GM12891 (cell line): ENCODE measurements around the gene PDS5B.

Source experiments
- DNase-seq: peaks from one replicate; pipeline ENCODE4 v3.0.0; 2011; ENCODE audit warnings: low spot score; ENCODE audit not compliant: insufficient read length
- FAIRE-seq: peaks from 2 replicates; lab custom pipeline; 2011; peaks lifted over from hg19 to GRCh38; lab: Jason Lieb, UNC
- PAX5 ChIP-seq: IDR thresholded peaks from 2 replicates; pipeline ENCODE4 v1.6.1; 2011; ENCODE audit warnings: low read length, moderate library complexity, mild to moderate bottlenecking; ENCODE audit not compliant: insufficient read depth, severe bottlenecking
- POLR2A ChIP-seq: IDR thresholded peaks from 2 replicates; pipeline ENCODE4 v1.6.1; 2011; ENCODE audit warnings: low read depth, low read length, control low read depth
- POLR2AphosphoS5 ChIP-seq: IDR thresholded peaks from 2 replicates; pipeline ENCODE4 v1.6.1; 2011; ENCODE audit warnings: low read depth, low read length, control low read depth
- POU2F2 ChIP-seq: IDR thresholded peaks from 2 replicates; pipeline ENCODE4 v1.6.1; 2011; ENCODE audit warnings: low read depth, mild to moderate bottlenecking, control low read depth, low read length, moderate library complexity
- SPI1 ChIP-seq: IDR thresholded peaks from 2 replicates; pipeline ENCODE4 v1.6.1; 2011; ENCODE audit warnings: low read depth, low read length, control low read depth
- TAF1 ChIP-seq: IDR thresholded peaks from 2 replicates; pipeline ENCODE4 v1.6.1; 2011; ENCODE audit warnings: low read depth, low read length, control low read depth

The PDS5B gene

DNA sequence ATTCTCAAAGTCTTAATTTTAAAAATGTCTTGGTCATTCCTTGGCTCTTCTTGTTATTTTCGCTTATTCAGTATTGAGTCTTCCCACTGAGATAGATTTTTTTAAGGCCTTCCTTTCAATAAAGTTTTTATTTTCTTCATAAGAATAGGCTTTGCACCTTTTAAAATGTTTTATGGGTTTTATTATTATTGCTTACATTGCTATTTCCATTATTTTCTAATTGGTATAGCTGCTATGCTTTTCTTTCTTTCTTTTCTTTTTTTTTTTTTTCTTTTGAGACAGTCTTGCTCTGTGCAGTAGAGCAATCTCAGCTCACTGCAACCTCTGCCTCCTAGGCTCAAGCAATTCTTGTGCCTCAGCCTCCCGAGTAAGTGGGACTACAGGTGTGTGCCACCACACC lies 195.7 kb downstream of the PDS5B start:
- no peak for TF ChIP-seq TAF1
- no peak for TF ChIP-seq PAX5
- TF ChIP-seq SPI1, result no peak
- no peak for TF ChIP-seq POLR2AphosphoS5
- TF ChIP-seq POLR2A, result no peak
- no peak for TF ChIP-seq POU2F2
- FAIRE-seq (no peak), DNase-seq (no peak)

DNA sequence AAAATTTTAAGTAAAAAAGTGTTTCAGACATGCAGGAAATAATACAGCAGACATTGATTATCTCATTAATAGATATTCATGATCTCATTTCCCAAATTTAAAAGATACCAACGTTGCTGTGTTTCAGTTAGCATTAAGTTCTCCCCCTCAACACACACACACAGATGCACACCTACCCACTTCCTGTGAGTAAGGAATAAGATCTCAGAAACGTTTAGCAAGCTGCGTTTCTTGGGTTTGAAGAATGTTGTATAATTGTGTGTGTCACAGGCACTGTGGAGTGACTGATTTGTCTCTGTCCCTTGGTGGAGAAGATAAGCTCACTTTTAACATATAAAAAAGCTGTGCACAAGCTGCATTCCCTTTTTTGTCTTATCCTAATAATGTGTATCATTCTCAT lies 196.8 kb downstream of the PDS5B start:
- FAIRE-seq (peak; percentile 85), DNase-seq (no peak)
- TF ChIP-seq SPI1 (0 out of 2 replicates have a peak, but pooled peaks have one; percentile 11), POU2F2 (no peak)

DNA sequence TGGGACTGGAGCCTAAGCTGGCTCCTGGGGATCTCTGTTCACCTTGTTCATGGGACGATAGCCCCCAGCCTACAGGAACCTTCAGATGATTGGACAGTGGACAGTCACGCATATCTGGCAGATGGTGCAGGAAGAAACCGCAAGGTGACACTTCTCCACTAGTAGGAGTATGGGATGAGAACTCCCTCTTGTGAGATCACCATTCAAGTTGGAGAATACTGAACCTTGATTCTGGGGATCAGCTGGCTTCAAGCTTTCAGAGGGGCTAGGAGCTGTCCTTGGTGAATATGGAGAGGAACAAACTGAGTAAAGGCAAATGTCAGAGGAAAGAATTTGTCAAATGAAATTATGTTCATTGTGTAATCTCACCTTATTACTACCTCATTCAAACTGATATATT lies 204.5 kb downstream of the PDS5B start:
- TF ChIP-seq POLR2A, result no peak
- TF ChIP-seq TAF1, result no peak
- TF ChIP-seq POLR2AphosphoS5, result no peak
- no peak for TF ChIP-seq POU2F2
- TF ChIP-seq PAX5, result no peak
- no peak for TF ChIP-seq SPI1
- no peak for DNase-seq
- no peak for FAIRE-seq

DNA sequence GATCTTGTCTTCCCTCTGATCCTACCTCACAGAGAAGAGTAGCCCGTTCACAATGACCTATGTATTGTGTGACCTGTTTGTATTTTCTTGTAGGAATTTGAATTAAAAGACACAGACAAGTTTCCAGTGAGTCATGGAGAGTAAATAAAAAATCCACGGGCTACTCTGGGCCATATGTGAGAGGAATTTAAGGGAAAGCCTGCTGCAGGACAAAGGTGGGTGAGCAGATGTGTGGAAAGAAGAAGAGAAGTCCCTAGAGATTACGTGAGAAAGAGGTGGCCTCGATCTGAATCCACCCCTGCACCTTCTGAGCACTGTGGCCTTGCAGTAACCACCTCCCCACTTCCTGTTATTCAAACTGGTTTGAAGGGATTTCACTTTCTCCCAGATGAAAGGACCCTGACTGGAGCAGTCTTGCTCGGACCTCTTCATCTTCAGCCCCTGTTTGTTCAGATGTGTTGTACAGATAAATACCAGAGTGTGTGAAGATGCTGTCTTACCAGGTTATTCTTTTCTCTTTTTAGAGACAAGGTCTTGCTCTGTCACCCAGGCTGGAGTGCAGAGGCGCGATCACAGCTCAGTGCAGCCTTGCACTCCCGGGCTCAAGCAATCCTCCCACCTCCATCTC lies 205.4 kb downstream of the PDS5B start:
- FAIRE-seq (peak; percentile 74), DNase-seq (peak; percentile 28)
- TF ChIP-seq SPI1 (peak; percentile 90), POU2F2 (no peak), POLR2A (no peak), TAF1 (no peak)

DNA sequence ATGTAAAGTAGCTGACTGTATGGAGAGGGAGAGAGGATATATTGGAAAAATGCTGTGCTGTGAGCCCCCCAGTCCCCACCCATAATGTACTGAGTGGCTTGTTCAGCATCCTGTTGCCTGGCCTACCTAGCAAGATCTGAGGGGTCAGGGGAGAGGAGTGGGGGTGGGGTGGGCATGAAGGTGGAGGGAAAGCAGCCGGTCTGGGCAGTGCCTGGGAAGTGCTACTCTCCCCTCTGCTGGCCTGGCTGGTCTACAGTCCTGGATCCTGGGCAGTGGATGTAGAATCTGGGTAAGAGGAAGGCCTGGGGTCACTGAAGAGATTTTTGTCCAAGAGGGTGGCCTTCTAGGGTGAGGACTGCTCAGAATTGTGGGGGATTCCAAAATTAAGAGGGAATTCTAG lies 210.5 kb downstream of the PDS5B start:
- DNase-seq, result no peak
- TF ChIP-seq PAX5 (no peak), SPI1 (no peak), TAF1 (no peak), POLR2A (no peak), POU2F2 (no peak), POLR2AphosphoS5 (no peak)
- FAIRE-seq, result no peak

DNA sequence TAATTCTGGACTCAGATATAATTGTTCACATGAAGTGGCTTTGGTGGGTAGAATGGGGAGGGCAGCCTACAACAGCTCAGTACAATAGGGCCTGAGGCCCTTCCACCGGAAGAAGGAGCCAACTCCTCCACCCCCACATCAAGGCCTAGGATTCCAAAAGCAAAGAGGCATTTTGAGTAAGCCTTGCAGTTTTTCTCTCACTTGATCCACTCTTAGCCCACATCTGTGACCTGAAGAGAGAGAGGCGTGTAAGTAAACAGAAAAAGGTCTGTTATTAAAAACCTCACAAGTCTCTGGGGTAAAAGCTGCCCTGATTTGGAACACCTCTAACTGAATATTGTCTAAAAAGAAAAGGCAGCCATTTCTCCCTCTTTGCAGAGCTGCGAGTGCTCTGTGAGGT lies 215.9 kb downstream of the PDS5B start:
- FAIRE-seq, result no peak
- no peak for TF ChIP-seq SPI1
- TF ChIP-seq POLR2AphosphoS5, result no peak
- TF ChIP-seq PAX5, result no peak
- no peak for TF ChIP-seq POU2F2
- TF ChIP-seq TAF1, result no peak
- TF ChIP-seq POLR2A, result no peak
- DNase-seq, result no peak

DNA sequence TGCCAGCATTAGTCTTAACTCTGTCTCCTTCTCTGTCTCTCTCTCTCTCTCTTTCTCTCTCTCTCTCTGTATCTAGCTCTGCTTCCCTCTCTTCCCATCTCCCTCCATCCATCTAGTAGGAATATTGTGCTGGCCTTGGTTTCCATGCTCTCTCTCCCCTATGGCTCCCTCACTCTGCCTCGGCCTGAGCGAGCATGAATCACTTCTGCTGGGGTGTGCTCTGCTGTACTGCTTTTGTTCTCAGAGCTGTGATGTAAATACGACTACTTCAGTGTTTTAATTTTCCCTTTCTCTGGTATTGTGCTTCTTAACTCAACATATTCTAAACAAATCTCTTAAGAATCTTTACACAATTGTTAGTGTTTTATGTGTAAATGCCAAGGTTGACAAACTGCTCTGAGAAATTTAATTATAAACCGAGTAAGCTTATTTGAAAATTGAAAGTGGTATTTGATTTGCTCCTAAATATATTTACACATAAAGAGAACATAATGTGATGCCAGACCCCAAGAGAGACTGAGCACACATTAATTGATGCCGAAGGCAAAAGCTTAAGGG lies 218.5 kb downstream of the PDS5B start:
- peak; percentile 20 for FAIRE-seq
- no peak for TF ChIP-seq TAF1
- TF ChIP-seq PAX5, result no peak
- no peak for TF ChIP-seq SPI1
- TF ChIP-seq POLR2AphosphoS5, result no peak
- TF ChIP-seq POU2F2, result no peak
- no peak for TF ChIP-seq POLR2A
- no peak for DNase-seq

DNA sequence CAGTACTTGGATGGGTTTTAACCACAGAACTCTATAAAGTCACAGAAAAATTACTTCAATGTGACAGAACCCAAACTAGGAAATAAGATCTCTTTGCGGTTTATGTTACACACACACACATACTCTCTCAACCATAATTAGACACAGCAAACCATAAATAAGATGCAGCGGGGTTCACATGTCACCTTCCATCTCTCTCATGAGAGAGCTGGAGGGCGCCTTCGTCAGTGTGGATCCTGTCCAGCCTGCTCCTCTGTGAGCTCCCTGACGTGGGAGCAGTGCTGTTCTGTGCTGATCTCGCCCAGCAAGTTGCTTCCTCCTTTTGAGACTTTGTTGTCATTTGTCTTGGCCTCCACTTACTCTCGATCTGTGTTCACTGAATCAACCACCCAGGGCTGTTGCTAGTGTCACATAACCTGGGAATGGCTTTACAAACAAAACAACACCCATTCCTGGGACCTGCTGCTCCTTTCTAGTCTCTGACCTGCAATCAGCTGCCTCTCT lies 225.1 kb downstream of the PDS5B start:
- peak; percentile 33 for DNase-seq
- peak; percentile 90 for FAIRE-seq
- TF ChIP-seq TAF1, result no peak
- no peak for TF ChIP-seq PAX5
- TF ChIP-seq SPI1, result no peak
- peak; percentile 53; the same call in 1 of the 2 replicates for TF ChIP-seq POLR2A
- no peak; the same call in 1 of the 2 replicates for TF ChIP-seq POLR2AphosphoS5
- peak; percentile 41; the same call in 1 of the 2 replicates for TF ChIP-seq POU2F2

DNA sequence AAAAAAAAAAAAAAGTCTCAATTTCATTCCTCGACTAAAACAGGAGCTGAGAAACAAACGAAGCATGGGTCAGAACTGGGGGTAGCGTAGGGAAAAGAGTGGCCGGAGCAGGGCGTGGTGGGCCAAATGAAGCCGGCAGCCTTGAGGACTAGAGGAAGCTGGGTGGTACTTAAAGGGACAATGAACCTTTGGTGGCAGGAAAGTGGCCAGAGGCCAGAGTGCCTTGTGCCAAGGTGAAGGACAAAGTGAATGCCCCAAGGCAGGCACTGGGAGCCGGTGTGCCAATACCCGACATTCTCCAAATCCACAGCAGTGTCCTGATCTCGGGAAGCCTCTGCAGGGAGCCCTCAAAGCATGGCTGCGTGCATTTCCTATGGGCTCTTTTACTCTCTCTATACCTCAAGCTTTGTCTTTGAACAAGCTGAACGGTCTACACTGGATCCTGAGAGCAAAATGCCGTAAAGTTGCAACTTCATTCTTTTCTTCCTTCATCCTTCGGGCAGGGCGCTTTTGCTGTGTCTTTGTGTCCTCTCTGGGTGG lies 235.0 kb downstream of the PDS5B start:
- DNase-seq (no peak), FAIRE-seq (no peak)
- TF ChIP-seq POLR2AphosphoS5 (no peak), SPI1 (no peak), TAF1 (no peak), POLR2A (no peak), POU2F2 (no peak), PAX5 (no peak)

DNA sequence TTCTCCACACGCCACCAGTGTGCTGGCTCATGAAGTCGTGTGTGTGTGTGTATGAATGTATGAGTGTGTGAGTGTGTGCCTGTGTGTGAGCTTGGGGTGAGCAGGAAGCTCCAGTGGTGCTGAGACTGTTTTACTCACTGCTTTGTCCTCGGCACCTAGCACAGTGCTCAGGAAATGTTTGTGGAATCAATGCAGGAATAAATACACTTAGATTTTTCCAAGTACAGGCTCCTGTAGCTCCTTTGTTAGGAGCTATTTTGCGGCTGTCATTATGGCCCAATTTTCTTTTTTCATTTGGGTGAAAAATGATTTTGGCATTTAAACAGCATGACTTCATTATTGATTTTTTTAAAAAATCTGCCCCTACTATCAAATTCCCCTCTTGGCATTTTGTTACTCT lies 236.5 kb downstream of the PDS5B start:
- TF ChIP-seq POU2F2 (no peak), POLR2AphosphoS5 (no peak), POLR2A (no peak), TAF1 (no peak), SPI1 (no peak), PAX5 (no peak)
- no peak for DNase-seq
- peak; percentile 5 for FAIRE-seq
